CD4-positive, alpha-beta T cell treated with Interleukin-10 for 1 hour (primary cell): ENCODE measurements around the gene MIB2.

Source experiments
- DNase-seq: peaks from one replicate; pipeline ENCODE4 v3.0.0-alpha.2; 2020

The MIB2 gene

GRCh38 chr1:1616045-1616790 lies 918 bp downstream of the MIB2 start:
- DNase-seq, result peak; percentile 57

GRCh38 chr1:1616838-1617237 lies 1.5 kb downstream of the MIB2 start:
- DNase-seq, result no peak

GRCh38 chr1:1617516-1617915 lies 2.2 kb downstream of the MIB2 start:
- DNase-seq, result no peak

GRCh38 chr1:1617925-1618324 lies 2.6 kb downstream of the MIB2 start:
- no peak for DNase-seq

- DNase-seq, result no peak
Observed at GRCh38 chr1:1618396-1619068, 3.2 kb downstream of the MIB2 start.

- no peak for DNase-seq
Observed at GRCh38 chr1:1619917-1620361, 4.6 kb downstream of the MIB2 start.

- DNase-seq, result no peak
Observed at GRCh38 chr1:1620433-1621139, 5.3 kb downstream of the MIB2 start.

- DNase-seq, result no peak
Observed at GRCh38 chr1:1621173-1622009, 6.1 kb downstream of the MIB2 start.

- DNase-seq, result no peak
Observed at GRCh38 chr1:1622010-1622787, 6.9 kb downstream of the MIB2 start.

GRCh38 chr1:1622788-1623094 lies 7.4 kb downstream of the MIB2 start:
- no peak for DNase-seq

GRCh38 chr1:1623181-1623630 lies 7.9 kb downstream of the MIB2 start:
- DNase-seq, result no peak

- no peak for DNase-seq
Observed at GRCh38 chr1:1623631-1624442, 8.5 kb downstream of the MIB2 start.

GRCh38 chr1:1624443-1625403 lies 9.4 kb downstream of the MIB2 start:
- DNase-seq, result no peak

- no peak for DNase-seq
Observed at GRCh38 chr1:1625404-1625775, 10.1 kb downstream of the MIB2 start.

- no peak for DNase-seq
Observed at GRCh38 chr1:1625824-1626206, 10.5 kb downstream of the MIB2 start.

- no peak for DNase-seq
Observed at GRCh38 chr1:1626207-1627141, 11.2 kb downstream of the MIB2 start.

- DNase-seq, result no peak
Observed at GRCh38 chr1:1627261-1627828, 12.0 kb downstream of the MIB2 start.
